ENCODE measurements around the gene ENOX1.

ENOX1 gene

DNA sequence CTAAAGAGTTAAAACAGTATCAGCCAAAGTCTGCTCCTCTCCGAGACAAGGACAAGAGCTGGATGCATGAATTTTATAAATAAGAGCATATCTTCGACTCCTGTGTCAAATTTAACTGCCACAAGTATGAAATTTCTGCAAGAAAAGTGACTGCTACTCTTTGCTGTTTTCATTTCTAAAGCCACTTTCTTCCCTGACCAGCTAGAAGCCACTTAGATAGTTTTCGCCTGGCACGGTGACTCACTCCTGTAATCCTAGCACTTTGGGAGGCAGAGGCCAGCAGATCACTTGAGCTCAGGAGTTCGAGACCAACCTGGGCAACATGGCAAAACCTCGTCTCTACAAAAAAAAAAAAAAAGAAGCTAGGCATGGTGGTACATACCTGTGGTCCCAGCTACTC is 61.3 kb downstream of the ENOX1 start:
- H3K9me3 ChIP-seq (ENCODE audit: control insufficient read depth, low read length) = no peaks in the 10 kb centered on the region
- no peak overlapping the region for H4K91ac ChIP-seq (ENCODE audit: low read length)
- no peak overlapping the region for H3K27ac ChIP-seq (ENCODE audit: low read length, poor library complexity, severe bottlenecking)
- H3K4me3 ChIP-seq (ENCODE audit: insufficient read depth in 1 of 2, low read depth in 1 of 2, low read length in 2 of 2) = no peak overlapping the region
- no peak overlapping the region for H3K4me2 ChIP-seq (ENCODE audit: low read length, poor library complexity, severe bottlenecking)
- WGBS = 74% methylated on average over 6 of the region's 6 CpGs
- H3K36me3 ChIP-seq (ENCODE audit: control insufficient read depth in 1 of 2, insufficient read depth in 2 of 2, low read depth in 1 of 2, low read length in 2 of 2) = no peaks in the 10 kb centered on the region
- no peaks in the 10 kb centered on the region for H3K79me1 ChIP-seq (replicated peaks; ENCODE audit: low read length, poor library complexity, severe bottlenecking)
- no peak overlapping the region for H2AFZ ChIP-seq (ENCODE audit: low read depth, low read length)
- no peak overlapping the region for H4K8ac ChIP-seq (ENCODE audit: low read length)
- peaks cover under 1% of the 10 kb centered on the region for H3K4me1 ChIP-seq (ENCODE audit: control insufficient read depth, insufficient read depth, low read depth, low read length)
- no peak overlapping the region for H3K14ac ChIP-seq (ENCODE audit: low read length in 2 of 2)
- H2BK12ac ChIP-seq (ENCODE audit: low read length in 2 of 2) = no peak overlapping the region
- no peak overlapping the region for H2BK120ac ChIP-seq (ENCODE audit: low read depth, low read length)
- no peak overlapping the region for H3K9ac ChIP-seq (ENCODE audit: low read length)
- no peak overlapping the region for H3K4ac ChIP-seq (ENCODE audit: low read depth in 1 of 2, low read length in 2 of 2)
- no peaks in the 10 kb centered on the region for H3K27me3 ChIP-seq (ENCODE audit: control insufficient read depth in 1 of 2, insufficient read depth in 1 of 2, low read length in 2 of 2)
- no peak overlapping the region for H2BK5ac ChIP-seq (ENCODE audit: low read depth, low read length, poor library complexity, severe bottlenecking)
- no peak overlapping the region for H3K18ac ChIP-seq (ENCODE audit: low read depth in 1 of 2, low read length in 2 of 2)
- DNase-seq = no peak
- H2AK5ac ChIP-seq (ENCODE audit: low read length, severe bottlenecking) = no peak overlapping the region
- no peak overlapping the region for H3K23ac ChIP-seq (ENCODE audit: low read length in 2 of 2)
- H2BK15ac ChIP-seq (ENCODE audit: low read depth, poor library complexity, severe bottlenecking) = no peak overlapping the region

GRCh38 chr13:43720780-43721397 is 65.9 kb downstream of the ENOX1 start:
- WGBS = no CpG with 5 or more reads among the region's 2 CpGs
- no peak overlapping the region for H2AK5ac ChIP-seq (ENCODE audit: low read length, severe bottlenecking)

GRCh38 chr13:43698758-43699157 is 88.0 kb downstream of the ENOX1 start:
- Histone ChIP-seq H3K14ac (ENCODE audit: low read length in 2 of 2) (no peak overlapping the region), H3K79me1 (replicated peaks; ENCODE audit: low read length, poor library complexity, severe bottlenecking) (no peaks in the 10 kb centered on the region), H3K4me1 (ENCODE audit: control insufficient read depth, insufficient read depth, low read depth, low read length) (no peaks in the 10 kb centered on the region), H4K91ac (ENCODE audit: low read length) (no peak overlapping the region), H3K23ac (ENCODE audit: low read length in 2 of 2) (no peak overlapping the region), H3K36me3 (ENCODE audit: control insufficient read depth in 1 of 2, insufficient read depth in 2 of 2, low read depth in 1 of 2, low read length in 2 of 2) (no peaks in the 10 kb centered on the region), H2BK5ac (ENCODE audit: low read depth, low read length, poor library complexity, severe bottlenecking) (no peak overlapping the region), H3K4ac (ENCODE audit: low read depth in 1 of 2, low read length in 2 of 2) (no peak overlapping the region), H2AFZ (ENCODE audit: low read depth, low read length) (no peak overlapping the region), H3K18ac (ENCODE audit: low read depth in 1 of 2, low read length in 2 of 2) (peak overlapping the region in 1 of 2 experiments; percentile 17), H2BK12ac (ENCODE audit: low read length in 2 of 2) (no peak overlapping the region), H3K4me3 (ENCODE audit: insufficient read depth in 1 of 2, low read depth in 1 of 2, low read length in 2 of 2) (no peak overlapping the region), H3K27ac (ENCODE audit: low read length, poor library complexity, severe bottlenecking) (no peak overlapping the region), H2BK120ac (ENCODE audit: low read depth, low read length) (no peak overlapping the region), H2BK15ac (ENCODE audit: low read depth, poor library complexity, severe bottlenecking) (no peak overlapping the region), H4K8ac (ENCODE audit: low read length) (no peak overlapping the region), H3K9me3 (ENCODE audit: control insufficient read depth, low read length) (no peaks in the 10 kb centered on the region), H3K9ac (ENCODE audit: low read length) (no peak overlapping the region), H3K4me2 (ENCODE audit: low read length, poor library complexity, severe bottlenecking) (no peak overlapping the region), H2AK5ac (ENCODE audit: low read length, severe bottlenecking) (no peak overlapping the region), H3K27me3 (ENCODE audit: control insufficient read depth in 1 of 2, insufficient read depth in 1 of 2, low read length in 2 of 2) (no peaks in the 10 kb centered on the region)
- DNase-seq = peak; percentile 88
- WGBS = 20% methylated on average over 2 of the region's 2 CpGs

More at GRCh38 chr13:43720780-43721397, 65.9 kb downstream of the ENOX1 start:
- H3K23ac ChIP-seq (ENCODE audit: low read length in 2 of 2) = no peak overlapping the region
- H3K4ac ChIP-seq (ENCODE audit: low read depth in 1 of 2, low read length in 2 of 2) = no peak overlapping the region
- H4K8ac ChIP-seq (ENCODE audit: low read length) = no peak overlapping the region
- no peak overlapping the region for H2AFZ ChIP-seq (ENCODE audit: low read depth, low read length)
- no peak overlapping the region for H3K4me2 ChIP-seq (ENCODE audit: low read length, poor library complexity, severe bottlenecking)
- DNase-seq = peak; percentile 70
- H3K9ac ChIP-seq (ENCODE audit: low read length) = no peak overlapping the region
- no peaks in the 10 kb centered on the region for H3K36me3 ChIP-seq (ENCODE audit: control insufficient read depth in 1 of 2, insufficient read depth in 2 of 2, low read depth in 1 of 2, low read length in 2 of 2)
- H3K27me3 ChIP-seq (ENCODE audit: control insufficient read depth in 1 of 2, insufficient read depth in 1 of 2, low read length in 2 of 2) = no peaks in the 10 kb centered on the region
- H2BK15ac ChIP-seq (ENCODE audit: low read depth, poor library complexity, severe bottlenecking) = no peak overlapping the region
- H3K9me3 ChIP-seq (ENCODE audit: control insufficient read depth, low read length) = no peaks in the 10 kb centered on the region
- H3K4me1 ChIP-seq (ENCODE audit: control insufficient read depth, insufficient read depth, low read depth, low read length) = no peaks in the 10 kb centered on the region
- H3K79me1 ChIP-seq (replicated peaks; ENCODE audit: low read length, poor library complexity, severe bottlenecking) = no peaks in the 10 kb centered on the region
- H2BK120ac ChIP-seq (ENCODE audit: low read depth, low read length) = no peak overlapping the region
- H3K18ac ChIP-seq (ENCODE audit: low read depth in 1 of 2, low read length in 2 of 2) = no peak overlapping the region
- no peak overlapping the region for H4K91ac ChIP-seq (ENCODE audit: low read length)
- H3K14ac ChIP-seq (ENCODE audit: low read length in 2 of 2) = no peak overlapping the region
- H3K27ac ChIP-seq (ENCODE audit: low read length, poor library complexity, severe bottlenecking) = no peak overlapping the region
- no peak overlapping the region for H3K4me3 ChIP-seq (ENCODE audit: insufficient read depth in 1 of 2, low read depth in 1 of 2, low read length in 2 of 2)
- H2BK12ac ChIP-seq (ENCODE audit: low read length in 2 of 2) = no peak overlapping the region
- no peak overlapping the region for H2BK5ac ChIP-seq (ENCODE audit: low read depth, low read length, poor library complexity, severe bottlenecking)

DNA sequence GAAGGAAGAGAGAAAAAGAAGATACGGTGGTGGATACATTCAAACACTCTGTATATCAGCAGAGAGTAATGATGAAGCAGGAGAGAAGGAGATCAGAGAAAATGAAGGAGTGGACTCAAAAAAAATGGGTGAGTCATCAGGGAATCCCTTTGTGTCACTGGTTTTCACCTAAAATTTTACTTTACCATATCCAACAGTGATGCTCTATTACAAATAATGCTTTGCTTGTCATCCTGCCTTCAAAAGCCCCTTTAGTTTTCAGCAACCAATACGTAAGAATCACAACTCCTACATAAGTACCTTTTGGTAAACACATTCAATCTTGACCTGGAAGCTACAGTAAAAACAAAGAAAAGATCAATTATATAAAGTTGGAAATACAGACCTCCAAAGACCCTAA is 88.8 kb downstream of the ENOX1 start:
- Histone ChIP-seq H2AFZ (ENCODE audit: low read depth, low read length) (no peak overlapping the region), H3K18ac (ENCODE audit: low read depth in 1 of 2, low read length in 2 of 2) (no peak overlapping the region), H3K23ac (ENCODE audit: low read length in 2 of 2) (no peak overlapping the region), H2BK15ac (ENCODE audit: low read depth, poor library complexity, severe bottlenecking) (no peak overlapping the region), H3K27me3 (ENCODE audit: control insufficient read depth in 1 of 2, insufficient read depth in 1 of 2, low read length in 2 of 2) (no peaks in the 10 kb centered on the region), H3K9me3 (ENCODE audit: control insufficient read depth, low read length) (no peaks in the 10 kb centered on the region), H3K4ac (ENCODE audit: low read depth in 1 of 2, low read length in 2 of 2) (no peak overlapping the region), H2AK5ac (ENCODE audit: low read length, severe bottlenecking) (no peak overlapping the region), H3K79me1 (replicated peaks; ENCODE audit: low read length, poor library complexity, severe bottlenecking) (no peaks in the 10 kb centered on the region), H3K4me1 (ENCODE audit: control insufficient read depth, insufficient read depth, low read depth, low read length) (no peaks in the 10 kb centered on the region), H2BK12ac (ENCODE audit: low read length in 2 of 2) (no peak overlapping the region), H3K14ac (ENCODE audit: low read length in 2 of 2) (no peak overlapping the region), H3K36me3 (ENCODE audit: control insufficient read depth in 1 of 2, insufficient read depth in 2 of 2, low read depth in 1 of 2, low read length in 2 of 2) (no peaks in the 10 kb centered on the region), H2BK120ac (ENCODE audit: low read depth, low read length) (no peak overlapping the region), H3K27ac (ENCODE audit: low read length, poor library complexity, severe bottlenecking) (no peak overlapping the region), H3K4me3 (ENCODE audit: insufficient read depth in 1 of 2, low read depth in 1 of 2, low read length in 2 of 2) (no peak overlapping the region), H3K9ac (ENCODE audit: low read length) (no peak overlapping the region), H4K8ac (ENCODE audit: low read length) (no peak overlapping the region), H3K4me2 (ENCODE audit: low read length, poor library complexity, severe bottlenecking) (no peak overlapping the region), H4K91ac (ENCODE audit: low read length) (no peak overlapping the region), H2BK5ac (ENCODE audit: low read depth, low read length, poor library complexity, severe bottlenecking) (no peak overlapping the region)
- no peak for DNase-seq
- 94% methylated on average over 2 of the region's 2 CpGs for WGBS

Data from mesenchymal stem cell (in vitro differentiated cells and primary cell).